Measurements from ENCODE around the gene NDUFAF8.
A peak's percentile ranks its signal among the peaks of the same experiment; 100 is the strongest.

The NDUFAF8 gene

GRCh38 chr17:81257533-81257932, 18.4 kb downstream of the NDUFAF8 start:
- ATAC-seq = no peak

GRCh38 chr17:81258292-81258691, 19.2 kb downstream of the NDUFAF8 start:
- peak; percentile 20; the same call in 1 of the 3 replicates for ATAC-seq
- TF ChIP-seq CSRNP3 (CRISPR knock-in tag; IDR thresholded peaks at IDR 0.05) (no peak), TCF4 (CRISPR knock-in tag; IDR thresholded peaks at IDR 0.05; ENCODE audit: borderline replicate concordance) (peak; percentile 72; the same call in 1 of the 2 replicates)

More at GRCh38 chr17:81257533-81257932, 18.4 kb downstream of the NDUFAF8 start:
- TF ChIP-seq ARNTL (CRISPR knock-in tag; IDR thresholded peaks at IDR 0.05; ENCODE audit: borderline replicate concordance, low read depth) (no peak), ZFP3 (CRISPR knock-in tag; IDR thresholded peaks at IDR 0.05) (no peak), GLIS3 (CRISPR knock-in tag; IDR thresholded peaks at IDR 0.05) (no peak), OSR1 (CRISPR knock-in tag; IDR thresholded peaks at IDR 0.05) (no peak), SNAI2 (CRISPR knock-in tag; IDR thresholded peaks at IDR 0.05) (no peak), PATZ1 (CRISPR knock-in tag; IDR thresholded peaks at IDR 0.05; ENCODE audit: borderline replicate concordance) (no peak), CSRNP3 (CRISPR knock-in tag; IDR thresholded peaks at IDR 0.05) (no peak), TSHZ2 (CRISPR knock-in tag; IDR thresholded peaks at IDR 0.05) (no peak), CSDC2 (CRISPR knock-in tag; IDR thresholded peaks at IDR 0.05) (no peak)

- TF ChIP-seq PATZ1 (CRISPR knock-in tag; IDR thresholded peaks at IDR 0.05; ENCODE audit: borderline replicate concordance) (no peak), OSR1 (CRISPR knock-in tag; IDR thresholded peaks at IDR 0.05) (no peak), RARB (CRISPR knock-in tag; IDR thresholded peaks at IDR 0.05) (no peak), ZC3H10 (CRISPR knock-in tag; IDR thresholded peaks at IDR 0.05) (no peak), SNAI2 (CRISPR knock-in tag; IDR thresholded peaks at IDR 0.05) (no peak), ZNF70 (CRISPR knock-in tag; IDR thresholded peaks at IDR 0.05) (no peak), GLIS3 (CRISPR knock-in tag; IDR thresholded peaks at IDR 0.05) (no peak), CREB5 (CRISPR knock-in tag; IDR thresholded peaks at IDR 0.05; ENCODE audit: low read depth) (no peak), POU6F1 (CRISPR knock-in tag; IDR thresholded peaks at IDR 0.05; ENCODE audit: borderline replicate concordance, low read depth) (no peak), PPARA (CRISPR knock-in tag; IDR thresholded peaks at IDR 0.05; ENCODE audit: borderline replicate concordance) (no peak), TCF4 (CRISPR knock-in tag; IDR thresholded peaks at IDR 0.05; ENCODE audit: borderline replicate concordance) (no peak), CSDC2 (CRISPR knock-in tag; IDR thresholded peaks at IDR 0.05) (no peak), ESRRG (CRISPR knock-in tag; IDR thresholded peaks at IDR 0.05) (no peak), ZNF8 (CRISPR knock-in tag; IDR thresholded peaks at IDR 0.05) (no peak), ZNF565 (CRISPR knock-in tag; conservative IDR thresholded peaks at IDR 0.05; ENCODE audit: low read depth) (no peak)
- no peak for ATAC-seq
Observed at GRCh38 chr17:81259058-81259605, 20.0 kb downstream of the NDUFAF8 start.

All from SK-N-SH treated with all-trans-retinoic acid at 6 μM for 48 hours (cell line).